Neural progenitor cell (in vitro differentiated cells): ENCODE measurements around the gene RAB17.

Experiments
- CTCF ChIP-seq: fragments of 200-600 bp; sonication (generic); IDR thresholded peaks from 2 replicates; pipeline ENCODE4 v1.5.1; 2017; ENCODE audit warnings: antibody characterized with exemption, mild to moderate bottlenecking
- EZH2 ChIP-seq: fragments of 200-600 bp; sonication (generic); IDR thresholded peaks from 2 replicates; pipeline ENCODE4 v1.6.1; 2017; ENCODE audit warnings: antibody characterized with exemption, mild to moderate bottlenecking, moderate library complexity

GRCh38 chr2:237568121-237568660 is 22.3 kb downstream of the RAB17 start:
- TF ChIP-seq EZH2 (no peak), CTCF (no peak)
